Neural progenitor cell (in vitro differentiated cells): ENCODE results near the gene CLEC20A.

Experiments used
- CTCF ChIP-seq: fragments of 200-600 bp; sonication (generic); IDR thresholded peaks from 2 replicates; pipeline ENCODE4 v1.5.1; 2017; ENCODE audit warnings: antibody characterized with exemption, mild to moderate bottlenecking
- EZH2 ChIP-seq: fragments of 200-600 bp; sonication (generic); IDR thresholded peaks from 2 replicates; pipeline ENCODE4 v1.6.1; 2017; ENCODE audit warnings: antibody characterized with exemption, mild to moderate bottlenecking, moderate library complexity

- TF ChIP-seq EZH2 (peak; percentile 29), CTCF (peak; percentile 79)
Measured at GRCh38 chr1:178542554-178543289, 46.0 kb upstream of the CLEC20A start.
